ENCODE data around the gene GBP1.

GRCh38 chr1:89037186-89037585 lies 27.8 kb downstream of the GBP1 start:
- TF ChIP-seq POLR2A (IDR thresholded peaks at IDR 0.05), result no peak
- TF ChIP-seq CTCF (IDR thresholded peaks at IDR 0.05), result no peak
- no peak for TF ChIP-seq EP300 (IDR thresholded peaks at IDR 0.05)

Measured in upper lobe of left lung (tissue), 4 donors.